Skin epidermis (tissue), 12 donors: Measurements from ENCODE around the gene TMEM130.
"Not testable (repeated sequence)": the region's sequence is repeated elsewhere in the genome, so short reads cannot be mapped to it uniquely, and the experiment has no call there.

ENCODE experiments used
- H3K27ac ChIP-seq, 21 experiments: fragments of 200-600 bp; sonication (generic) in 11 of 21; one replicate each; pipeline ENCODE4 v1.5.0; 2020; ENCODE audit warnings: mild to moderate bottlenecking in 3 of 21, inconsistent platforms in 2 of 21, moderate library complexity in 2 of 21
- H3K4me3 ChIP-seq, 7 experiments: fragments of 200-600 bp; sonication (generic) in 2 of 7; one replicate each; pipeline ENCODE4 v1.5.0; 2020; ENCODE audit warnings: inconsistent platforms in 2 of 7, mild to moderate bottlenecking in 2 of 7, moderate library complexity in 1 of 7

Gene TMEM130

DNA sequence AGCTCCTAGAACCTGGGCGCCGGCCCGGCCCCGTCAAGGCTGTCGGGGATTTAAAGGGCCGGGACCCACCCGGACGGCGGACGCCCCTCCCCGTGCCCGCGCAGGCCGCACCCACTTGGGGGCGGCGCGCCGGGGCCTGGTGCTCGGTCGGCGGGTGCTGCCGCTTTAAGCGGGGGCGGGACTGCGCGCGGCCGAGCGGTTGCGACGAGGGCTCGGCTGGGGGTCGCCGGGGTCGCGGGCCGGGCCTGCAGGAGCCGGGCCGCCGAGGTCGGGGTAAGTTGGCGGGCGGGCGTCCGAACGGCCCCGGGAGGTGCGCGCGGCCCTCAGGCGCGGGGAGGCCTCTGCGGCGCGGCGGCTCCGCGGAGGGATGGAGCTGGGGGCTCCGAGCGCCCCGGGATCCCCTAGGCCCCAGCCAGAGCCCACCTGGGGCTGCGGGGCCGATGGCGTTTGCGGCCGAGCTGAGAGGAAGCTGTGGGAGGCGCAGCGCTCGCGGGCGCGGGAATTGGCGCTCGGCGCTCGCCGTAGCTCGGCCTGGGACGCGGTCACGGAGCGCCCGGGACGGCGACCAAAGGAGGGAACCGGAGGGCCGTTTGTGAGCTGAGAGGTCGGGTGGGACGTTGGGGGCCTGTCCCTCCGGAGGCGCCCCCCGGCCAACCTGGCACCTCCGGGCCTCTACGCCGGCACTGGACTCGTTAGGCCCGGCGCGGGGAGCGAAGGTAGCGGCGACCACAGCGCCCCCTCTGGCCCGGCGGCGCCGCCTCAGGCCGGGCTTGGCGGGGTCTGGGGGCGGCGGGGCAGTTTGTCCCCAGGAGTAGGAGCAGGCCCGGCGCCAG, 8.8 kb upstream of the TMEM130 start, which contains the start of gene TRRAP:
Gene TRRAP, plus strand, starts transcription at position 168 of the 833 bp plus-strand sequence. CDS start 2,619 bp downstream, outside the sequence.
- peak within 1 kb of the TSS; percentile 96 to 100 (median 99) for H3K27ac ChIP-seq

DNA sequence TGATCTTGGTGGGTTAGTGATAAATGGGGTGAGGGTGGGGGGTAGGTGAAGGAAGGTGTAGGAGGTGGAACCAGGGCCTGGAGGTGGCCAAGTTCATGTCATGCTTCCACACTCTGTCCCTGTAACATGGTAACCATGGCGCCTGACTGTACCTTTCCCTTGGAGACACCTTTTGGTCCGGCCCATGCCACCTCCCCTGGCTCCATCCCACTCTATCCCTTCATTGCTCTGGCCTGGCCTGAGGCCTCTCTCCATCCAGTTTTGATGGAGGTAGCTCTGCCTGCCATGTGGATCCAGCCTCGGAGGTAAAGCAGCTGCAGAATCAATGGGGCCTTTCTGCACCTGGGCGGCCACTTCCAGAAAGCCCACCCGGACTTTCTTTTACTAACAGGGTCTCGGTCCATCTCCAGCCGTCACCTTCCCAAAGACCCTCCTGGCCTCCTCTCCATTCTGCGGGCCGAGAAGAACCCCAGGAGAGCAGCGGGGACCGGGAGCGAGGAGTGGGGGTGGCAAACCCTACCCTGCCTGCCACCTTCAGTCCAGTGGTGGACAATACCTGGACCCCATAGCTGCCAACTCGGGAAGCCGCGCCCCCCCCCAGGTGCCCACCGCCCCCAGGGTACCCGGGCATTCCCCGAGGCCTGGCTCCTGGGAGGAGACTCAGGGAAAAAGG, 8.0 kb upstream of the TMEM130 start:
- H3K27ac ChIP-seq, result peak overlapping the region; percentile 96 to 100 (median 99)

More for the DNA sequence above, 8.8 kb upstream of the TMEM130 start, which contains the start of gene TRRAP:
- H3K4me3 ChIP-seq, result peak within 1 kb of the TSS; percentile 76 to 99 (median 93)

DNA sequence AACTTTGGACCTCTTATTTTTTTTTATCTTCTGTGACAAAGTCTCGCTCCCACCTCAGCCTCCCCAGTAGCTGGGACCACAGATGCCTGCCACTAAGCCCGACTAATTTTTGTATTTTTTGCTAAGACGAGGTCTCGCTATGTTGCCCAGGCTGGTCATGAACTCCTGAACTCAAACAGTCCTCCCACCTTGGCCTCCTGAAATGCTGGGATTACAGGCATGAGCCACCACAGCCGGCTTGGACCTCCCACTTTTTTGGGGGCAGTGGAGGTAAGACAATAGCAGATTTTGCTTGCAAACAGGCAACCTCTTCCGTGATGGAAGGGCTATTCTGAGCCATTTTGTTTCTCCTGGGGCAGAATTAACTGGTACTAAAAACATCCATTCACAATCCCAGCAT, 7.3 kb upstream of the TMEM130 start:
- H3K4me3 ChIP-seq, result no peak overlapping the region
- no peak overlapping the region for H3K27ac ChIP-seq

More for the DNA sequence above, 8.0 kb upstream of the TMEM130 start:
- H3K4me3 ChIP-seq, result peak overlapping the region; percentile 76 to 99 (median 93)

DNA sequence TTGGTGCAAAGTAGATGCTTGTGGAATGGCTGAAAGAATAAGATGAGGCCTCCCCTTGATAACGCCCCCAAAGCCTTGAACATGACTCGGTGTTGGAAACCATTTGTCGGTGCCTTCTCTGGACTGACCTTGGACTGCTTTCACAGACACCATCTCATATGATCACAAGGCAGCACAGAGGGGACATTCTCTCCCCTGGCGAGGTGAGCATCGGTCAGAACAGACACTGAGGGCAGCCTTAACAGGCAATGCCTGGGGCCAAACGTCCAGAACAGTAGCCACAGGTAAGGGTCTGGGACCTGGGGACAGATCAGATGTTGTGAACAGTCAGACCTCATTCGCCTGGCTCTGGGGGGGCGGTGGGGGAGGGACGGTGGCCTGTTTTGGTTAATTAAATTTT, 5.7 kb upstream of the TMEM130 start:
- no peak overlapping the region for H3K4me3 ChIP-seq

DNA sequence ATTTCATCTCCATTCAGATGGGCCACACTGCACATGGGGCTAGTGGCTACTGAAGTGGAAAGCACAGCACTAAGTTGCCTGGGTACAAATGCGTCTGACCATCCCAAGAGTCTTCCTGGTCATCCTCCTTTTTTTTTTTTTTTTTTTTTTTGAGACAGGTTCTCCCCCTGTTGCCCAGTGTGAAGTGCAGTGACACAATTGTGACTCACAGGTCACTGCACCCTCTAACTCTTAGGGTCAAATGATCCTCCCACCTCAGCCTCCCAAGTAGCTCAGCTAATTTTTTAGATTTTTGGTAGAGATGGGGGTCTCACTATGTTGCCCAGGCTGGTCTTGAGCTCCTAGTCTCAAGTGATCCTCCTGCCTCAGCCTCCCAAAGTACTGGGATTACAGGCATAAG, 5.1 kb upstream of the TMEM130 start:
- no peak overlapping the region for H3K27ac ChIP-seq
- no peak overlapping the region for H3K4me3 ChIP-seq

More for the DNA sequence above, 5.7 kb upstream of the TMEM130 start:
- H3K27ac ChIP-seq, result no peak overlapping the region

DNA sequence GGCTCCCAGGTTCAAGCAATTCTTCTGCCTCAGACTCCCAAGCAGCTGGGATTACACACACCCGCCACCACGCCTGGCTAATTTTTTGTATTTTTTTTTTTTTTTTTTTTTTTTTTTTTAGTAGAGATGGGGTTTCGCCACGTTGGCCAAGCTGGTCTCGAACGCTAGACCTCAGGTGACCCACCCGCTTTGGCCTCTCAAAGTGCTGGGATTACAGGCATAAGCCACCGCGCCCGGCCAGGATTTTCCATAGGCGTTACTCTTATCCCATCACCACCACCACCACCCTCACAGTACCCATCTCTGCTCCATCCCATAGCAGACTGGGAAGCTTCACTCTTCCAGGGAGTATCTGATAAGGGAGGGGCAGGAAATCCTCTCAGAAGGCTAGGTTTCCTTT, 3.8 kb upstream of the TMEM130 start:
- H3K4me3 ChIP-seq, H3K27ac ChIP-seq: not testable (repeated sequence)

DNA sequence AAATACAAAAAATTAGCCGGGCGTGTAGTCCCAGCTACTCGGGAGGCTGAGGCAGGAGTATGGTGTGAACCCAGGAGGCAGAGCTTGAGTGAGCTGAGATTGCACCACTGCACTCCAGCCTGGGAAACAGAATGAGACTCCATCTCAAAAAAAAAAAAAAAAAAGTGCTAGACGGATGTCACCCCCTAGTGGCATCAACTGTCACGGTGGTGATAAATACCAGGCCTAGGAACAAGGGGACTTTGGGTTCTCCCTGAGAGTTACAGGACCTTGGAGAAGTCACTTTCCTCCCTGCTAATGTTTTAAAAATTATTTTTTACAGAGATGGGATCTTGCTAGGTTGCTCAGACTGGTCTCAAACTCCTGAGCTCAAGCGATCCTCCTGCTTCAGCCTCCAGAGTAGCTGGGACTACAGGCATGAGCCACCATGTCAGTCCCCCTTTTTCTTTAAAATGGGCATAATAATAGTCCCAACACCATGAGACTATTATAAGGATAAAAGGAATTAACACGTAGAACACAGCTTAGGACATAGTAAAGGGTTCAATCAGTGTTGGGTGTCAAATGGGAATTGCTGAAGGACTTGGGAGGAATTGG, 2.6 kb upstream of the TMEM130 start:
- H3K4me3 ChIP-seq, result no peak overlapping the region
- no peak overlapping the region for H3K27ac ChIP-seq

DNA sequence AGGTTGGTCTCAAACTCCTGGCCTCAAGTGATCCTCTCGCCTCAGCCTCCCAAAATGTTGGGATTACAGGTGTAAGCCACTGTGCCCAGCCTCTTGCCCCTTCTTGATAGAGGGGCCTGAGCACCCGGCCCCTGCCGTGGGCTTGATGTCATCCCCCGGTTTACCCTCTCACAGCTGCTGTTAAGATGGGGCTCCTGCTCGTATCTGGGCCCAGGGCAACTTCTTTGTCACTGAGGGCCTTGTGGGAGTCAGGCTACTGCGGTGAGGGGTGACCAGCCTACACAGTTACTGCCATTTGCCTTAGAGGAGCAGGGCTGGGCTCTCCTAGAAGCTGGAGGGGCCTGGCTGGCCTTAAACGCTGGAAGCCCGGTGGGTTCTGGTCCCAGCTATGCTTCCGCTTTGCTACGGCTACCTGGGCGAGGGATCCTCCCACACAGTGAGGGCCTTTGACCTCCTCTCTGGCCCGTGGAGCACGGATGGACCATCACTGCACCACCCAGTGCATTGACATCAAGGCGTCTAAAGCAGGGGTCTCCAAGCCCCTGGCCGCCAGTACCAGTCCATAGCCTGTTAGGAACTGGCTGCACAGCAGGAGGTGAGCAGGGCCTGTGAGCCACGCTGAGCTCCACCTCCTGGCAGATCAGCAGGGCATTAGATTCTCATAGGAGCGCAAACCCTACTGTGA, 1.1 kb upstream of the TMEM130 start:
- Histone ChIP-seq H3K4me3 (no peak overlapping the region), H3K27ac (no peak overlapping the region)

DNA sequence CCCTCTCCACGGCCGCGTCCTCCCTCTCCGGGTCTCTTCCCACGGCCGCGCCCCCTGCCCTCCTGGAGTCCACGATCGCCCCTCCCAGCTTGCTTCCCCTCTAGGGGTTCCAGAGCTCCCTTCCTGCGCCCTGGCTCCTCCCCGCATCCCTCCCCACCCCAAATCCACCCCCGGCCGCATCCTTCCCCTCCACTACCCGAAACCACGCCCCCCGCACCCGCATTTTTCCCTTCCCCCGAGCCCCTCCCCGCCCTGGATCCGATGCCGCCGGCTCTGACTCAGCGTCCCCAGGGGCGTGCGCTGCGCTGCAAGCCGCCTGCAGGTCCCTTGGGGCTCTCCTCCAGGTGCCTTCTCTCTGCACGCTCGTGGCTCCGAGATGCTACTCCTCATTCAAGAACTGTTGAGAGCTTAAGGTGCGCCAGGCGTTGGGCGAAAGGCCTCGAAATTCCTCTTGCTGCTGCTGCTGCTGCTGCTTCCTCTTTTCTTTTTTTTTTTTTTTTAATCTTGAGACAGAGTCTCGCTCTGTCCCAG, 372 bp upstream of the TMEM130 start:
- no peak overlapping the region for H3K27ac ChIP-seq

DNA sequence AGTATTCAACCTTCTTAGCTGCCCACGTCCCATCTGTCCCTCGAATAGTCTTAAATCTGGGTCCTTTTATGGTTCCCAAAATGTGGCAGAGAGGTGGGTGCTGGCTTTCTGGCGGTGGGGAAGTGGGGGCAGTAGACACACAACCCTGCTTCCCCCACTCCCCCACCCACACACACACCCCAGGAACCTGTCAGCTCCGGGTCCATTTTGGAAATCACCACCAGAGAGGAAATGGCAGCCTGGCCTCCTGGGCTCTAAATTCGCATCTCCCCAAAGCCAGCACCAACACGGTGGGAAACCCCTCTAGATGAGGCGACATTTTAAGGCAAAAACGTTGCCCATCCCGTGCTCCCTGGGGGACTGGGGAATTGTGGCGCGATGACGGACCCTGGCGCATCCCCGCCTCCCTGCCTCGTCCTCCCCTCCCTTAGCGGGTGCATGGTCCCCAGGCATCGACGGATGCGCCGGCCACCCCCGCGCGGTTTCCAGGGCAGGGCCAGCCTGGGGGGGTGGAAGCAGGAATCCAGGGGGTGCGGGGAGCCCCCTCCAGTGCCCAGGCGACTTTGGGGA, 702 bp downstream of the TMEM130 start:
- peak overlapping the region in 1 of 7 experiments; percentile 21 for H3K4me3 ChIP-seq
- no peak overlapping the region for H3K27ac ChIP-seq

More for the DNA sequence above, 372 bp upstream of the TMEM130 start:
- peak overlapping the region in 6 of 7 experiments; percentile 21 to 41 (median 28) for H3K4me3 ChIP-seq

DNA sequence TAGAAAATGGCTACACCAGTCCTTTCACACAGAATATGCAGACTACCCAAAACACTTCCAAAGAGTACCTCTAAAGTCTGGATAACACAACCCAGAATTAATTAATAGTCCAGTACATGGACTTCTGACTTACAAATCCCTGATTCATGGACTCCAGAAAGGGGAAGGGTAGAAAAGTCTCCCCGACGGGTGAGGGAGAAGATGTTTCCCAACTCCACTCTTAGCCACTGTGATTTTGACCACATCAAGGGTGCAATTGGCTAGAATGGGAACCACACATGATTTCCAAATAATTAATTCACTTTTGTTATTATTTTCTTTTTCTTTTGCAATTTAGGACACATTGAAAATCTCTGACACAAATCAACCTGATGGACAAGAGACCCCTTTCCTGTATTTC, 1.4 kb downstream of the TMEM130 start:
- Histone ChIP-seq H3K4me3 (no peak overlapping the region), H3K27ac (no peak overlapping the region)

DNA sequence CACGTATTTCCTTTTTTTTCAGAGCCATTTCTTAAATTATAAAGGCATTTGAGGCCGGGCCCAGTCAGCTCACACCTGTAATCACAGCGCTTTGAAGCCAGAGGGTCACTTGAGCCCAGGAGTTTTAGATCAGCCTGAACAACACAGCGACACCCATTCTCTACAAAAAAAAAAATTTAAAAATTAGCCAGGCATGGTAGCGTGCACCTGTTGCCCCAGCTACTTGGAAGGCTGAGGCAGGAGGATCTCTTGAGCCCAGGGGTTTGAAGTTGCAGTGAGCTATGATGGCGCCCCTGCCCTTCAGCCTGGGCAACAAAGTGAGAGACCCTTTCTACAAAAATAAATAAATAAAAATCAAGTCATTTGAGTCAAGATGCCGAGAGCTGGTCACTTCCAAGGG, 3.0 kb downstream of the TMEM130 start:
- Histone ChIP-seq H3K27ac (no peak overlapping the region), H3K4me3 (no peak overlapping the region)

DNA sequence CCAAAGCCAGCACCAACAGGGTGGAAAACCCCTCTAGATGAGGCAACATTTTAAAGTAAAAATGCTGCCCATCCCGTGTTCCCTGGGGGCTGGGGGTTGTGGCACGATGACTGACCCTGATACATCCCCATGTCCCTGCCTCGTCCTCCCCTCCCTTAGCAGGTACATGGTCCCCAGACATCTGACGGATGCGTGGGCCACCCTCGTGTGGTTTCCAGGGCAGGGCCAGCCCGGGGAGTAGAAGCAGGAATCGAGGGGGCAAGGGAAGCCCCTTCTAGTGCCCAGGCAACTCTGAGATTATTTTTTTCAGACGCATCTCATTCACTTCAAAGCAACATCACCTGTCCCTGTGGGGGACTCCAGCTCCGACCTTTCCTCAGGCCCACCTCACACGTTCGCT, 3.5 kb downstream of the TMEM130 start:
- H3K27ac ChIP-seq, result no peak overlapping the region

DNA sequence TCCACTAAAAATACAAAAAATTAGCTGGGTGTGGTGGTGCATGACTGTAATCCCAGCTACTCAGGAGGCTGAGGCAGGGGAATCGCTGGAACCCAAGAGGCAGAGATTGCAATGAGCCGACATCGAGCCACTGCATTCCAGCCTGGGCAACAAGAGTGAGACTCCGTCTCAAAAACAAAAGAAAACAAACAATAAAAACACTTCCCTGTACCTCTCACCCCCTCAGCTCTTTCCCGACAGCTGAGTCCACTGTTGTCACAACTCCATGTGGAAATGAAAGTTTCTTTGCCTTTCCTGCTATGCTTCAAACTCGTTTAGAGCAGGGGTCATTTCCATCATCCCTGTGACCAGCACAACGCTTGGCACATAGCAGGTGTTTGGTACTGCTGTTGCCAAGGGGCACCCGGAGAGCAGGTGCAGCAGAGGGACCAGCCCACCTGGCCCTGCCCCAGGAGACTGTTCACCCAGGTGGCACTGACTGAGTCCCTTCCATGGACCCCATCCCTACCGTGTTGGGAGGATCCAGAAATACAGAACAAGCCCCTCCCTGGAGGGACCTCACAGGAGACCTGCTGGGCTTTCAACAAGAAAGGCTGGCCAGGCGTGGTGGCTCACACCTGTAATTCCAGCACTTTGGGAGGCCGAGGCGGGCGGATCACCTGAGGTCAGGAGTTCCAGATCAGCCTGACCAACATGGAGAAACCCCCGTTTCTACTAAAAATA, 4.9 kb downstream of the TMEM130 start:
- no peak overlapping the region for H3K27ac ChIP-seq
- no peak overlapping the region for H3K4me3 ChIP-seq

More for the DNA sequence above, 3.5 kb downstream of the TMEM130 start:
- H3K4me3 ChIP-seq, result no peak overlapping the region

DNA sequence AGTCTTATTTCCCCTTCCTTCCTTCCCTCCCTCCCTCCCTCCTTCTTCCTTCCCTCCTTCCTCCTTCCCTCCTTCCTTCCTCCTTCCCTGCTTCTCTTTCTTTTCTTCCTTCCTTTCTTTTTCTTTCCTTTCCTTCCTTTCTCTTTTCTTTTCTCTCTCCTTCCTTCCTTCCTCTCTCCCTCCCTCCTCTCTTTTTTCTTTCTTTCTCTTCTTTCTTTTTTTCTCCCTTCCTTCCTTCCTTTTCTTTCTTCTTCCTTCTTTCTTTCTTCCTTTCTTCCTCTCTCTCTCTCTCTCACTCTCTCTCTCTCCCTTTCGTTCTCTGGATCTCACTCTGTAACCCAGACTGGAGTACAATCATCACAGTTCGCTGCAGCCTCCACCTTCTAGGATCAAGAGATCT, 6.2 kb downstream of the TMEM130 start:
- no peak overlapping the region for H3K27ac ChIP-seq
- H3K4me3 ChIP-seq, result no peak overlapping the region

DNA sequence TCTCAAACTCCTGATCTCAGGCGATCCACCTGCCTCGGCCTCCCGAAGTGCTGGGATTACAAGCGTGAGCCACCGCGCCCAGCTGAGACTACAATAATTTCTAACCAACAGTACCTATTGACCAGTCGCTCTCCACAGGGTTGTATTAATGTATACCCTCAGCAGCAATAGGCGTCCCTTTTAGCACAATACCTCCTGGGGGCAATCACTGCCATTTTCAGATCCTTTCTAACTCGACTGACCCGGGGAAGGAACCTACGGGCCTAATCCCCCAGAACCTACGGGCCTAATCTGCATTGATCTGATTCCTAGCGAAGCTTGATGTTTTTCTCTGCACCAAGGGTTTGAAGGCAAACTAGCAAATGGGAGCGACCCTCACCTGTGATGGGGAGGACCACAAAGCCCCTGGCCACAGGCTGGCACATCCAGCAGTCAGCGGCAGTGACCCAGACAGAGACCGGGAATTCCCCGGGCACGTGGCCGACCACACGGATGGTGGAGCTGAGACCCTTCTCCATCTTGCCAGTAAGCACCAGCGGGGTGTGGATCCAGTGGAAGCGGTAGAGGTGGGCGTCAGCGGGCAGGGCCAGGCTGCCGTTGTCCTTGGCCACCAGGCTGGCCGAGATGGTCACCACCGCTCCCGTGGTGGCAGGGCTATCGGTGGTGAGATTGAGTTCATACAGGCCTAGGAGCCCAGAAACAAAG, 6.9 kb downstream of the TMEM130 start:
- H3K4me3 ChIP-seq, result no peak overlapping the region
- H3K27ac ChIP-seq, result no peak overlapping the region

DNA sequence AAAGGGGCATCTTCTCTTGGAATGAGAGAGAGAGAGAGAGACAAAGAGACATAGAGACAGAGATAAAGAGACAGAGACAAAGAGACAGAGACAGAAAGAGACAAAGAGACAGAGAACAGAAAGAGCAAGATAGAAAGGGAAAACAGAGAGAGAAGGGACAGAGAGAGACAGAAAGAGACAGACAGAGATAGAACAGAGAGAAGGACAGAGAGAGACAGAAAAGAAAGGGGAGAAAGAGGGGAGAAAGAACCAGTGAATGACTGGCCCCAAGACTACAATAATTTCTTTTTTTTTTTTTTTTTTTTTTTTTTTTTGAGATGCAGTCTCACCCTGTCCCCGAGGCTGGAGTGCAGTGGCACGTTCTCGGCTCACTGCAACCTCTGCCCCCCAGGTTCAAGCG, 7.6 kb downstream of the TMEM130 start:
- Histone ChIP-seq H3K4me3 (no peak overlapping the region), H3K27ac (no peak overlapping the region)

DNA sequence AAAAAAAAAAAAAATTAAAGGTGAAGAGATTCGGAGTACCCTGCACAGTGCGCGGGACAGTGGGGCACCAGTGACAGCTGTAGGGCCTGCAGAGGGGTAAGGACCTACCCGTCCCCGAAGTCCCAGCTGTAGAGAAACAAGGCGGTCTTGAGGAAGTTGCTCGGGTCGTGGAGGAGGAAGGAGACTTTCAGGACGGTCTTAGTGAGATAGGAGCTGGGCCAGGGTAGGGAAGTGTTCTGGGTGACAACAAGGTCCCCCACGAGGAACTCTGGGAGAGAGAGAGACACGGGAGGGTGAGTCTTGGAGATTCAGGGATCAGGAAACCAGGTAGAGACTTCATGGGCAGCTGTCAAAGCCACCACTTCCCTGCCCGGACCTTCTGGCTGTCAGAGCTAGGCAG, 9.7 kb downstream of the TMEM130 start:
- no peak overlapping the region for H3K27ac ChIP-seq
- no peak overlapping the region for H3K4me3 ChIP-seq
